ENCODE data around the gene WDR88.
"Not testable (repeated sequence)": the region's sequence is repeated elsewhere in the genome, so short reads cannot be mapped to it uniquely, and the experiment has no call there.

The WDR88 gene

DNA sequence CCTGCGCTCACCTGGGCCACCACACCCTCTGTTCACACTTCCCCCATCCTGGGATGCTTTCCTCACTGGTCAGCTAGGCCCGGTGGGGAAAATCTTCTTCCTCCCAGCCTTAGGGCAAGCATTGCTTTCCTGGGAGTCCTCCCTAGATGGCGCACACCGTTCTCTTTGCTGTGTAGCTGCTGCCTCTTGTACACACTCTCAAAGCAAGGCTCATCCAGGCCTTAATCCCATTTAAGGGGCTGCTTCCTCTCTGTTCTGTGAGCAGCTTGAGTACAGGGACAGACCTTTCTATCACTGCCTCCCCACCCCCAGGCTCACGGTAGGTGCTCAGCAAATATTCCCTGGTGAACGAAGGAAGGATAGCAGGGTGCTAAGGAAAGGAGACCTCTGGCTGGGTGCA lies 82.7 kb downstream of the WDR88 start:
- DNase-seq: no peak

- no peak for DNase-seq
Measured at GRCh38 chr19:33215438-33216197, 83.7 kb downstream of the WDR88 start.

GRCh38 chr19:33216198-33216830 lies 84.4 kb downstream of the WDR88 start:
- no peak for DNase-seq

GRCh38 chr19:33217881-33218280 lies 86.0 kb downstream of the WDR88 start:
- DNase-seq: no peak

DNA sequence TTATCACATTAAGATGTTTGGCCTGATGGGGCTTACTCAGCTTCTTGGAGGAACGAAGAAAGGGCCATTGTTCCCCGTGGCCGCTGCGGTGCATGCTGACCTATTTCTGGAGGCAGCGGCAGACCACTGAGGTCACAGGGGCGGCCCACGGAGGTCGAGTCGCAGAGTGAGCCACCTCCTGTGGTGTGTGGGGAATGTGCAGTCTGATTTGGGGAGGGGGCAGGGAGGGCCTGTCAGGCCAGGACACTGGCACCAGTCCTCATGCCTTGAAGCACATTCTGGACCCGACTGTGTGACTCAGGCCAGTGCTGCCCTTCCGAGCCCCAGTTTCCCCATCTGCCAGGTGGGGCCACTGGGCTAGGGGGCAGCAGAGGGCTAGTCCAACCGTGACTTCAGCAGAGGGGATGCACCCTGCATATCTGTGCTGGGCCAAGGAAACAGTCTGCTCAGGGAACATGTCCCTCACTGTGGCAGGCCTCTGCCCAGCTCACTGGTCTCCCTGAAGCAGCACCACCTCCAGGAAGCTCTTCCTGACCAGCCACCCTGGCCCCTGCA lies 87.4 kb downstream of the WDR88 start:
- DNase-seq: no peak

GRCh38 chr19:33220115-33220514 lies 88.2 kb downstream of the WDR88 start:
- DNase-seq: no peak

GRCh38 chr19:33220735-33221134 lies 88.8 kb downstream of the WDR88 start:
- DNase-seq: no peak

DNA sequence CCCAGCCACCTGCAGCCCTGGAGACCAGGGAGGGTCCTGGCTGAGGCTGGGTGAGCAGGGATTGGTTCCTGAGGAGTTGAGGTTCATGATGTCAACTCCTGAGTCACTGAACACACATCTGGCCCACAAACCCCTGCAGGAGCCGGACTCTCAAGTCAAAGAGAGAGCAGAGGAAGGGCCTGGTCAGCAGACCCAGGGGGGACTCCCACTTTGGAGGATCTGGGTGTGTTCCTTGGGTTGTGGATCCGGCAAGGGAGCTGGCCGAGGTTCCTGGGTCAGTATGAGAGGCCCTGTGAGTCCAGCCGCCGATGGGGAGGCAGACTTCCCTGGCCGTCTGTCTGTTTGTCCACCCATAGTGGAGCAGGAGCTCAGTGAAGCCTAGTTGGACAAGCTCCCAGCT lies 89.7 kb downstream of the WDR88 start:
- DNase-seq: no peak

DNA sequence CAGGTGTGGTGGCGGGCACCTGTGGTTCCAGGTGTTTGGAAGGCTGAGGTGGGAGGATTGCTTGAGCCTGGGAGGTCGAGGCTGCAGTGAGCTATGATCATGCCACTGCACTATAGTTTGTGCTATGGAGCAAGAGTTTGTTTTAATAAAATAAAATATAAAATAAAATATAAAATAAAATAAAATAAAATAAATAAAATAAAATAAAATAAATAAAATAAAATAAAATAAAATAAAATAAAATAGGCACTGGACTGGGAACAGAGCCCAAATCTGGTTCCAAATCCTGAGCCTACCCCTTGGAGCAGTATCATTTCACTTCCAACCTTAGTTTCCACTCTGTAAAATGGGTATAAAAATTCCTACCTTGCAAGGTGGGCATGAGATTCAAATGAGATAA lies 90.3 kb downstream of the WDR88 start:
- not testable (repeated sequence) for DNase-seq

- no peak for DNase-seq
Measured at GRCh38 chr19:33224694-33225457, 93.0 kb downstream of the WDR88 start.

Data from activated T-cell treated with anti-CD3 and anti-CD28 coated beads for 4 hours (primary cell).